ENCODE data around the gene CINP.

CINP gene

DNA sequence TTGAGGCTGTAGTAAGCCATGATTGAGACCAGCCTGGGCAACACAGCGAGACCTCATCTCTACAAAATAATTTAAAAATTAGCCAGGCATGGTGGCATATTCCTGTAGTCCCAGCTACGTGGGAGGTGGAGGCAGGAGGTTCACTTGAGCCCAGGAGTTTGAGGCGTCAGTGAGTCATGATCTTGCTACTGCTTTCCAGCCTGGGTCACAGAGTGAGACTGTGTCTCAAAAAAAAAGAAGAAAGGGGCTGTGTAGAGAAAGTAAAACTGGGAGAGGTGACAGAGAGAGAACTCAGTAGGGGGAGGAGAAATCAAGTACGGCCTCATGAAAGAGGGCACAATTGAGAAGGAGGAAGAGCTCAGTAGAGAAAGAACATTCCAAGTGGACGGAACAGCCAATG, 12.4 kb upstream of the CINP start:
- no peak for DNase-seq (ENCODE audit: low spot score)
- in situ Hi-C loops (cut with MboI; ENCODE audit: low pct_unique_long_range_greater_than_20kb, low sequenced_read_pairs, unreplicated experiment): no loop called here

DNA sequence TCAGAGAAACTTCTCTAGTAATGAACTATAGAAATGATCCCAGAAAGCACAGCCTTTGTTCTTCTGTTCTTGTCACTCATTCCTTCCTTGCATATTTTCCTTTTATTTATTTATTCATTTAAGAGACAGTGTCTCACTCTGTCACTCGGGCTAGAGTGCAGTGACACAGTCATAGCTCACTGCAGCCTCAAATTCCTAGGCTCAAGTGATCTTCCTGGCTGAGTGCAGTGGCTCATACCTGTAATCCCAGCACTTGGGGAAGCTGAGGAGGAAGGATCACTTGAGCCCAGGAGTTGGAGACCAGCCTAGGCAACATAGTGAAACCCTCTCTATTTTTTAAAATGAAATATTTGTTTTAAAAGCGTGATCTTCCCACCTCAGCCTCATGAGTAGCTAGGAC, 11.6 kb upstream of the CINP start:
- TF ChIP-seq, protein P1, sequence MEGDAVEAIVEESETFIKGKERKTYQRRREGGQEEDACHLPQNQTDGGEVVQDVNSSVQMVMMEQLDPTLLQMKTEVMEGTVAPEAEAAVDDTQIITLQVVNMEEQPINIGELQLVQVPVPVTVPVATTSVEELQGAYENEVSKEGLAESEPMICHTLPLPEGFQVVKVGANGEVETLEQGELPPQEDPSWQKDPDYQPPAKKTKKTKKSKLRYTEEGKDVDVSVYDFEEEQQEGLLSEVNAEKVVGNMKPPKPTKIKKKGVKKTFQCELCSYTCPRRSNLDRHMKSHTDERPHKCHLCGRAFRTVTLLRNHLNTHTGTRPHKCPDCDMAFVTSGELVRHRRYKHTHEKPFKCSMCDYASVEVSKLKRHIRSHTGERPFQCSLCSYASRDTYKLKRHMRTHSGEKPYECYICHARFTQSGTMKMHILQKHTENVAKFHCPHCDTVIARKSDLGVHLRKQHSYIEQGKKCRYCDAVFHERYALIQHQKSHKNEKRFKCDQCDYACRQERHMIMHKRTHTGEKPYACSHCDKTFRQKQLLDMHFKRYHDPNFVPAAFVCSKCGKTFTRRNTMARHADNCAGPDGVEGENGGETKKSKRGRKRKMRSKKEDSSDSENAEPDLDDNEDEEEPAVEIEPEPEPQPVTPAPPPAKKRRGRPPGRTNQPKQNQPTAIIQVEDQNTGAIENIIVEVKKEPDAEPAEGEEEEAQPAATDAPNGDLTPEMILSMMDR (IDR thresholded peaks at IDR 0.05; ENCODE audit: extremely low read depth, insufficient read depth, missing control alignments): no peak
- no peak for DNase-seq (ENCODE audit: low spot score)
- in situ Hi-C loops (cut with MboI; ENCODE audit: low pct_unique_long_range_greater_than_20kb, low sequenced_read_pairs, unreplicated experiment): no loop called here

More for the DNA sequence above, 12.4 kb upstream of the CINP start:
- TF ChIP-seq, protein P1 (IDR thresholded peaks at IDR 0.05; ENCODE audit: extremely low read depth, insufficient read depth, missing control alignments): no peak

DNA sequence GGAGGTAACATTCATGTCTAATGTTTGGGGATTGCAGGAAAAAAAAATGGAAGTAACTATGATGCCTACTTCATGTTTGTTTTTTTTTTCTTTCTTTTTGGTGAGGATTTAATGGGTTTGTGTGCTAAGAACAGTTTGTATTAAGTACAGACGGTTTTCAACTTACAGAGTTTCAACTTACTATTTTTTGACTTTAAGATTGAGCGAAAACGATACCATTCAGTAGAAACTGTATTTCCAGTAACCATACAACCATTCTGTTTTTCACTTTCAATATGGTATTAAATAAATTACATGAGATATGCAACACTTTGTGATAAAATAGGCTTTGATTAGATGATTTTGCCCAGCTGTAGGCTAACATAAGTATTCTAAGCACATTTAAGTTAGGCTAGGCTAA, 10.4 kb upstream of the CINP start:
- in situ Hi-C loops (cut with MboI; ENCODE audit: low pct_unique_long_range_greater_than_20kb, low sequenced_read_pairs, unreplicated experiment): no loop called here
- no peak for DNase-seq (ENCODE audit: low spot score)
- TF ChIP-seq, protein P1 (IDR thresholded peaks at IDR 0.05; ENCODE audit: extremely low read depth, insufficient read depth, missing control alignments): no peak

DNA sequence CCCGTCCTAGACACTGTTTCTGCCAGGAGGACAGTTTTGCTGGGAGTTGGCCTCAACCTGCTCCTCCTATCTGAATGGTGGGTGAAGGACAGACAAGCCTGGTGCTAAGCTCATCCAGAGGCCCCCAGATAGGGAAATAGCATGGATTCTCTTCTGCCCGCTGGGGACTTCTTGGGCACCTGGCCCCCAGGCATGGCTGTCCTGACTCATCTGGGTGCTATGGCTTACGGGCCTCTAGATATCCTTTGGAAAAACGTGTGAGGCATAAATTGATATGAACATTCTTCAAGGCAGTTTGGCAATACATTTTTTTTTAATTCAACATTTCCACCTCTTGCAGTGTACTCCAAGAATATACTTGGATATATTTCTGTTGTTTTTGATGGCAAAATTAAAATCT, 8.7 kb upstream of the CINP start:
- DNase-seq (ENCODE audit: low spot score): no peak
- TF ChIP-seq, protein P1 (IDR thresholded peaks at IDR 0.05; ENCODE audit: extremely low read depth, insufficient read depth, missing control alignments): no peak

DNA sequence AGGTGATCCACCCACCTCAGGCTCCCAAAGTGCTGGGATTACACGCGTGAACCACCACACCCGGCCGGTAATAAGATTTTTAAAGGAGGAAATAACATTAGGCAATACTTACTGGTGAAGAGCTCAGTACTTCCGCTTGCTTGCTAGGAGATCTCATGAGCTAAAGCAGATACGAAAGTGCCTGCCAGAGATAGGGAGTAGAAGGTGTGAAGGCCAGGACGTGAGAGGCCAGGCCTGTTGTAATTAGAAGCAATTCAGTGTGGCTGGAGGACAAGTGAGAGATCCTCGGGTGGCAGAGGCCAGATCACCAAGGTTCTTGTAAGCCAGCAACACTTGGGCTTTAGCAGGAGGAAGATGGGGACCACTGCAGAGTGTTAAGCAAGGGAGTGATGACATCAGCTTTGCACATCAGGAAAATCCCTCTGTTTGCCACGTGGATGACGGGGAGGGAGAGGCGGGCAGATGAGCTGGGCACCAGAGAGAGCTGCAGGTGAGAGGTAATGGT, 7.7 kb upstream of the CINP start:
- no peak for DNase-seq (ENCODE audit: low spot score)
- TF ChIP-seq, protein P1 (IDR thresholded peaks at IDR 0.05; ENCODE audit: extremely low read depth, insufficient read depth, missing control alignments): no peak
- in situ Hi-C loops (cut with MboI; ENCODE audit: low pct_unique_long_range_greater_than_20kb, low sequenced_read_pairs, unreplicated experiment): no loop called here

More for the DNA sequence above, 8.7 kb upstream of the CINP start:
- in situ Hi-C loops (cut with MboI; ENCODE audit: low pct_unique_long_range_greater_than_20kb, low sequenced_read_pairs, unreplicated experiment): no loop called here

DNA sequence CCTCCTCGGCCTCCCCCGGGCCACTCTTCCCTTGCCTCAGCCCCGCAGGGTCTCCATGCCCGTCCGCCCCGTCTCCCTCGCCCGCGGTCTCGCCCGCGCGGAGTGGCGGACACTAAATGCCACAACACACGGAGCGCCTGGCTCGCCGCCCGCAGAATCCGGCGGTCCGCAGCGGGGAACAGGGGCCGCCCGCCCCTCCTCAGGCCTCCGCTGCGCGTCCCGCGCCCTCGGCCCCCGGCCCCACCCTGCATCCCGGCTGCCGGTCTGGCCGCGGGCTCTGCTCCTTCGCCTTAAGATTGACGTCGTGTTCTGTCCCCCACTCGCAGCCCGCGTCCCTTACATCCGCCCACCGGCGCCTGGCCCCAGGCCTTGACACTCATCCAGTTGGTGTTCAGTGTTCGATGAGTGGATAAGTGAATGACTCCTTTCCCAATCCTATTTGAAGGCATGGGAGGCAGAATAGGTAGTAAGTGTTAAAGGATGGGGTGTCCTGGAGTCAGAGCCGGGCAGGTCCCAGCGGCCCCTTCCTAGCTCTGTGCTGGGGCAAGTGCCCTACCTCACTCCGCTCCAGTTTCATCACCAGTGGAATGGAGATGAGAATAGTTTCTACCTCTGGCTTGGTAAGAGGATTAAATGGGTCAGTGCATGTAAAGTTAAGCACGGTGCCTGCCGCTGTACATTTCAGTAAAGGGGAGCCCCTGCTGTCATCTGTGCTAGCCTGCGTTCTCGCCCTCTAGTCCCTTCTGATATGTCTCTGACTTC, 673 bp upstream of the CINP start:
- TF ChIP-seq, protein P1 (IDR thresholded peaks at IDR 0.05; ENCODE audit: extremely low read depth, insufficient read depth, missing control alignments): no peak
- DNase-seq (ENCODE audit: low spot score): no peak
- in situ Hi-C loops (cut with MboI; ENCODE audit: low pct_unique_long_range_greater_than_20kb, low sequenced_read_pairs, unreplicated experiment): no loop called here
